ENCODE data around the gene MAN1C1. TPM values are rescaled to one million over a fixed set of nuclear protein-coding genes. Genes with fewer than 3 reads are reported as not detected.

The MAN1C1 gene
- 1 to 10 TPM; 4.6 to 4.8 TPM for total RNA-seq

- peak within 1 kb of the TSS; percentile 10 for H3K27ac Mint-ChIP-seq
- peaks cover 51% of the 10 kb centered on the region for H3K4me1 Mint-ChIP-seq (ENCODE audit: low read depth)
- intact Hi-C loops (cut with micrococcal nuclease), result loop anchor here (5.0 kb wide), 1 partner anchor 81 kb away; no protein-coding TSS in a partner anchor
- no peaks in the 10 kb centered on the region for H3K36me3 Mint-ChIP-seq
- ChIA-PET CTCF (interaction anchor here (0.6 to 1.4 kb wide), 5 partner anchors 29 to 180 kb away, joined by 3 to 6 read pairs (median 3); no protein-coding TSS in a partner anchor), POLR2A (no interaction called here)
- H3K4me3 Mint-ChIP-seq, result peak within 1 kb of the TSS; percentile 61
- no peaks in the 10 kb centered on the region for H3K9me3 Mint-ChIP-seq
- H3K27me3 Mint-ChIP-seq, result peaks cover 12% of the 10 kb centered on the region
- peak; percentile 81 for DNase-seq
Measured at GRCh38 chr1:25616095-25616986, at the start of gene MAN1C1. MAN1C1 (plus strand) TSS chr1:25616791; CDS start chr1:25617798, 1,007 bp downstream.

GRCh38 chr1:25567710-25568089, 48.9 kb upstream of the MAN1C1 start:
- Mint-ChIP-seq H3K4me1 (ENCODE audit: low read depth) (peaks cover 64% of the 10 kb centered on the region), H3K27me3 (no peaks in the 10 kb centered on the region), H3K9me3 (no peaks in the 10 kb centered on the region), H3K36me3 (peaks cover 9% of the 10 kb centered on the region), H3K4me3 (no peak overlapping the region), H3K27ac (no peak overlapping the region)
- intact Hi-C loops (cut with micrococcal nuclease), result no loop called here
- POLR2A ChIA-PET, result no interaction called here
- DNase-seq, result no peak
- CTCF ChIA-PET, result no interaction called here

- CTCF ChIA-PET, result no interaction called here
- no peaks in the 10 kb centered on the region for H3K9me3 Mint-ChIP-seq
Measured at GRCh38 chr1:25568090-25568833, 48.3 kb upstream of the MAN1C1 start.

GRCh38 chr1:25568834-25569596, 47.6 kb upstream of the MAN1C1 start:
- CTCF ChIA-PET, result no interaction called here

More at GRCh38 chr1:25568090-25568833, 48.3 kb upstream of the MAN1C1 start:
- Mint-ChIP-seq H3K27me3 (no peaks in the 10 kb centered on the region), H3K27ac (no peak overlapping the region), H3K36me3 (peaks cover 5% of the 10 kb centered on the region), H3K4me3 (no peak overlapping the region), H3K4me1 (ENCODE audit: low read depth) (peaks cover 61% of the 10 kb centered on the region)
- no peak for DNase-seq
- intact Hi-C loops (cut with micrococcal nuclease), result no loop called here
- POLR2A ChIA-PET, result no interaction called here

GRCh38 chr1:25569597-25570396, 46.8 kb upstream of the MAN1C1 start:
- peaks cover 46% of the 10 kb centered on the region for H3K4me1 Mint-ChIP-seq (ENCODE audit: low read depth)
- no peak overlapping the region for H3K27ac Mint-ChIP-seq
- POLR2A ChIA-PET, result interaction anchor here (0.8 kb wide), 1 partner anchor 9 kb away, joined by 3 read pairs; no protein-coding TSS in a partner anchor
- no peak for DNase-seq
- H3K36me3 Mint-ChIP-seq, result peaks cover 5% of the 10 kb centered on the region
- H3K27me3 Mint-ChIP-seq, result no peaks in the 10 kb centered on the region
- intact Hi-C loops (cut with micrococcal nuclease), result no loop called here
- CTCF ChIA-PET, result interaction anchor here (0.6 to 1.2 kb wide), 3 partner anchors 9 to 50 kb away, joined by 3 read pairs; no protein-coding TSS in a partner anchor
- H3K4me3 Mint-ChIP-seq, result no peak overlapping the region
- H3K9me3 Mint-ChIP-seq, result no peaks in the 10 kb centered on the region

More at GRCh38 chr1:25568834-25569596, 47.6 kb upstream of the MAN1C1 start:
- Mint-ChIP-seq H3K4me3 (no peak overlapping the region), H3K9me3 (no peaks in the 10 kb centered on the region), H3K36me3 (peaks cover 5% of the 10 kb centered on the region), H3K4me1 (ENCODE audit: low read depth) (peaks cover 54% of the 10 kb centered on the region), H3K27ac (no peak overlapping the region), H3K27me3 (no peaks in the 10 kb centered on the region)
- peak; percentile 40 for DNase-seq
- POLR2A ChIA-PET, result no interaction called here
- intact Hi-C loops (cut with micrococcal nuclease), result no loop called here

GRCh38 chr1:25570798-25571521, 45.6 kb upstream of the MAN1C1 start:
- no peak overlapping the region for H3K27ac Mint-ChIP-seq
- H3K36me3 Mint-ChIP-seq, result peaks cover 3% of the 10 kb centered on the region
- H3K4me3 Mint-ChIP-seq, result no peak overlapping the region
- H3K9me3 Mint-ChIP-seq, result no peaks in the 10 kb centered on the region
- H3K4me1 Mint-ChIP-seq (ENCODE audit: low read depth), result peaks cover 36% of the 10 kb centered on the region
- POLR2A ChIA-PET, result interaction anchor here (0.8 kb wide), 1 partner anchor 10 kb away, joined by 3 read pairs; no protein-coding TSS in a partner anchor
- intact Hi-C loops (cut with micrococcal nuclease), result no loop called here
- no peak for DNase-seq
- H3K27me3 Mint-ChIP-seq, result no peaks in the 10 kb centered on the region
- CTCF ChIA-PET, result interaction anchor here (0.8 to 1.4 kb wide), 3 partner anchors 8 to 95 kb away, joined by 3 read pairs; no protein-coding TSS in a partner anchor

- Mint-ChIP-seq H3K4me1 (ENCODE audit: low read depth) (peaks cover 30% of the 10 kb centered on the region), H3K27me3 (no peaks in the 10 kb centered on the region), H3K9me3 (no peaks in the 10 kb centered on the region), H3K4me3 (no peak overlapping the region), H3K27ac (no peak overlapping the region), H3K36me3 (peaks cover 3% of the 10 kb centered on the region)
- no peak for DNase-seq
- intact Hi-C loops (cut with micrococcal nuclease), result no loop called here
- CTCF ChIA-PET, result interaction anchor here (1.1 to 2.6 kb wide), 6 partner anchors 15 to 96 kb away, joined by 3 to 23 read pairs (median 4); no protein-coding TSS in a partner anchor
- POLR2A ChIA-PET, result interaction anchor here (1.5 kb wide), 1 partner anchor 22 kb away, joined by 4 read pairs; no protein-coding TSS in a partner anchor
Measured at GRCh38 chr1:25571522-25571970, 45.0 kb upstream of the MAN1C1 start.

- Mint-ChIP-seq H3K4me3 (no peak overlapping the region), H3K36me3 (peaks cover 3% of the 10 kb centered on the region), H3K27me3 (no peaks in the 10 kb centered on the region), H3K27ac (no peak overlapping the region), H3K9me3 (no peaks in the 10 kb centered on the region), H3K4me1 (ENCODE audit: low read depth) (peaks cover 28% of the 10 kb centered on the region)
- POLR2A ChIA-PET, result interaction anchor here (1.5 kb wide), 1 partner anchor 22 kb away, joined by 4 read pairs; no protein-coding TSS in a partner anchor
- intact Hi-C loops (cut with micrococcal nuclease), result no loop called here
- CTCF ChIA-PET, result interaction anchor here (0.6 to 2.6 kb wide), 20 partner anchors 9 to 238 kb away, joined by 3 to 23 read pairs (median 5); no protein-coding TSS in a partner anchor
- DNase-seq, result no peak
Measured at GRCh38 chr1:25572107-25572506, 44.5 kb upstream of the MAN1C1 start.

GRCh38 chr1:25572708-25573590, 43.6 kb upstream of the MAN1C1 start:
- no peaks in the 10 kb centered on the region for H3K36me3 Mint-ChIP-seq

More at GRCh38 chr1:25572708-25573590, 43.6 kb upstream of the MAN1C1 start:
- Mint-ChIP-seq H3K4me3 (no peak overlapping the region), H3K4me1 (ENCODE audit: low read depth) (peaks cover 23% of the 10 kb centered on the region), H3K27ac (no peak overlapping the region), H3K9me3 (no peaks in the 10 kb centered on the region), H3K27me3 (no peaks in the 10 kb centered on the region)
- ChIA-PET CTCF (interaction anchor here (0.6 to 2.6 kb wide), 22 partner anchors 9 to 237 kb away, joined by 3 to 23 read pairs (median 4); no protein-coding TSS in a partner anchor), POLR2A (interaction anchor here (0.6 to 1.5 kb wide), 2 partner anchors 23 to 212 kb away, joined by 3 to 4 read pairs; no protein-coding TSS in a partner anchor)
- peak; percentile 66 for DNase-seq
- intact Hi-C loops (cut with micrococcal nuclease), result no loop called here

Data from activated CD4-positive, alpha-beta memory T cell treated with anti-CD3 and anti-CD28 coated beads for 36 hours (primary cell).